Left lobe of liver (tissue), 2 donors: ENCODE measurements around the gene LY6G6C. TPM values are rescaled to one million over a fixed set of nuclear protein-coding genes. Genes with fewer than 3 reads are reported as not detected.

Experiments
- ATAC-seq: fragments of 200-7000 bp; cut with Tn5 transposase; one replicate; pipeline ENCODE4 v1.9.1; 2020; ENCODE audit warnings: mild to moderate bottlenecking, moderate library complexity
- DNase-seq: peaks from one replicate; pipeline ENCODE4 v3.0.0-alpha.2; 2020; ENCODE audit warnings: low spot score
- total RNA-seq: library from RNA; stranded (reverse); gene quantifications from one replicate; pipeline ENCODE4 v1.2.1, GENCODE V29; 2021
- donor health status: DM: no; HTN: no; CAD: no; lungs with moderate emphysema.
- donor health status: DM: no; HTN: yes; CAD: no.

The LY6G6C gene, protein sequence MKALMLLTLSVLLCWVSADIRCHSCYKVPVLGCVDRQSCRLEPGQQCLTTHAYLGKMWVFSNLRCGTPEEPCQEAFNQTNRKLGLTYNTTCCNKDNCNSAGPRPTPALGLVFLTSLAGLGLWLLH
- total RNA-seq = not detected

DNA sequence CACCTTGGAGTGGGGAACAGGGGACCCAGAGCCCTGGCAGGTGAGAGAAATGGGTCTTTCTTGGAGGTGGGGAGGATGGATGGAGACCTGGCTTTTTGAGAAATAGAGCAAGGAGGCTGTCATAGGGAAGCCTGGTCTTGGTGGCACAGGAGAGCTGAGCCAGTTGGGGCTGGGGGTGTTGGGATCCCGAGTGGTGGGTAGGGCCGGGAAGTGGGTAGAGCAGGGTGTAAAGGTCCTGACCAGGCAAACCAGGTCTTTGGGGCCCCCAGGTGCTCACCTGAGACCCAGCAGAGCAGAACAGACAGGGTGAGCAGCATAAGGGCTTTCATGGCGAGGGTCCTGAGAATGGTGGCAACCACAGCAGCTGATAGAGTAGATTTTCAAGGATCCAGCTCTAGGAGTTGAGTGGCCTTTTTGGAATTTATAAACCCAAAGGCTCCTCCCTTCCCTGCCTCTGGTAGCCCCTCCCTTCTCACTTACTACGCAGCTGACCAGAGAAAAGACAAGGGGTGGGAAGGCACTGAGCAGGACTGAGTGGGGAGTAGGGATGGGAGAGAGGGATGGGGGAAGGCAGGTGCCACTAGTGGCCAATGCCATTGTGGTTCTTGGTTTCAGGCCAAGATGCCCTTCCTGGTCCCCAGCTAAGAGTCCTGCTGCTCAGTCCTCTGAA, at the start of gene LY6G6C:
LY6G6C (minus strand) TSS at position 396 of the 670 bp plus-strand sequence; CDS start at position 329, 67 bp downstream.
- DNase-seq (no peak), ATAC-seq (no peak)

DNA sequence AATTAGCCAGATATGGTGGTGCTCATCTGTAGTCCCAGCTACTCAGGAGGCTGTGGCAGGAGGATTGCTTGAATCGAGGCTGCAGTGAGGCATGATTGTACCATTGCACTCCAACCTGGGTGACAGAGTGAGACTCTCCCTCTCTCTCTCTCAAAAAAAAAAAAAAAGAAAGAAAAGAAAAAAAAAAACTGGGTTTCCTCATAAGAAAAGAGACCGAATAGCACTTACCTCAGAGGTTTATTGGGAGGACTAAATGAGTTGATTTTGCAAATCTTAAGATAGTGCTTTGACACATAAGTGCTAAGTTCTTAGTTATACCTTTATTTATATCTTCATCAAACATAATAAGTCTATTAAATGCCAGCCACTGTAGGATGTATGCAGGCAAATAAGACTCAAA, 49.3 kb upstream of the LY6G6C start:
- ATAC-seq (no peak), DNase-seq (no peak)

DNA sequence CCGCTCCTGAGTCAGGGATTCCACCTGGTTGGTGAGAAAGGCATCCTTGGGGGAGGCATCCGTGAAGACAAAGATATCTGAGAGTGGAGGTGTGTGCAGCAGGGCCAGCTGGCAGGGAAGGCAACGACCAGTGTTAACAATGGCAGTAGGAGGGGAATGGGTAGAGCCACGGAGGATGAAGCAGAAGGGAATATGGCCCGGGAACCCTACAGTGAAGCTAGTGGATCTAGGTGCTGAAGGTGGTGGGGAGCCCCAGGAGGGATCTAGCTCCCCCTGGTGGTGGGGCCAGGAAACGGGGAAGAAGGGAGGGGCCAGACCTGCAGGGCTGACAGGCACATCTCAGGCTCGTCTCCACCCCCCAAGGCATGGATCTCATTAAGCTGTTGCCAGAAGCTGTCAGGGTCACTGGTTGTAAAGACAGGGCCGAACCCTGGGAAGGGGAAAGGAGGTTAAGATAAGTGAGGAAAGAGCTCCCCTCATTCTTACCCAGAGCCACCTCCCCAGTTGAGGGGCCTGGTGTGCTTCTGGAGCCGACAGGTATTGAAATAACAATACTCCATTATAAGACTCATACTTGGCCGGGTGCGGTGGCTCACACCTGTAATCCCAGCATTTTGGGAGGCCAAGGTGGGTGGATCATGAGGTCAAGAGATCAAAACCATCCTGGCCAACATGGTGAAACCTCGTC, 48.3 kb upstream of the LY6G6C start:
- DNase-seq (peak; percentile 87), ATAC-seq (peak; percentile 87)

DNA sequence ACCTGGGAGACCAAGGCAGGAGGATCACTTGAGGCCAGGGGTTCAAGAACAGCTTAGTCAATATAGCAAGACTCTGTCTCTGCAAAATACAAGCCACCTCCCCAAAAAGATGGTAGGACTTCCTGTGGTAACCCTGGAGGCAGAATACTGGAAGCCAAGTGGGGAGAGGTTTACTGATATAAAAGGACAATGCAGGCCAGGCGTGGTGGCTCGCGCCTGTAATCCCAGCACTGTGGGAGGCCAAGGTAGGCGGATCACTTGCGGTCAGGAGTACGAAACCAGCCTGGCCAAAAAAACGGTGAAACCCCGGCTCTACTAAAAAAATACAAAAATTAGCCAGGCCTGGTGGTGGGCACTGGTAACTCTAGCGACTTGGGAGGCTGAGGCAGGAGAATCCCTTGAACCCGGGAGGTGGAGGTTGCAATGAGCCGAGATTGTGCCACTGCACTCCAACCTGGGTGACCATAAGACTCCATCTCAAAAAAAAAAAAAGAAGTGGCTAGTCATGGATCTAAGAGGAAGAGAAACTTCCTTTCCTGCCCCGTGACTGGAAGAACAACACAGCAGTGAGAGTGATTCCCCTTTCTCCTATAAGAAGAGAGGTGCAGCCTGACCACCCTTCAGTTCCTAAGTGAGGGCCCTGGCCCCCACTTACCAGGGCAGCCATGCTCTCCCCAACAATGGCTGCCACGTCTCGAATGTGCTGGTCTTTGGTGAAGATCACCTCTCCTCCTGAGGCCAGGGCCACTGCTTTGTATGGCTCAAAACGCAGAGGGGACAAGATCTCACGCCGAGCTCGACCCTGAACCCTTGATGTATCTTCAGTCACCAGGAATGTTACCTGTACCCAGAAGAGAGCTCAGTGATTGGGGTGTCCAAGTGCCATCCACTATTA, 47.1 kb upstream of the LY6G6C start:
- no peak for ATAC-seq

DNA sequence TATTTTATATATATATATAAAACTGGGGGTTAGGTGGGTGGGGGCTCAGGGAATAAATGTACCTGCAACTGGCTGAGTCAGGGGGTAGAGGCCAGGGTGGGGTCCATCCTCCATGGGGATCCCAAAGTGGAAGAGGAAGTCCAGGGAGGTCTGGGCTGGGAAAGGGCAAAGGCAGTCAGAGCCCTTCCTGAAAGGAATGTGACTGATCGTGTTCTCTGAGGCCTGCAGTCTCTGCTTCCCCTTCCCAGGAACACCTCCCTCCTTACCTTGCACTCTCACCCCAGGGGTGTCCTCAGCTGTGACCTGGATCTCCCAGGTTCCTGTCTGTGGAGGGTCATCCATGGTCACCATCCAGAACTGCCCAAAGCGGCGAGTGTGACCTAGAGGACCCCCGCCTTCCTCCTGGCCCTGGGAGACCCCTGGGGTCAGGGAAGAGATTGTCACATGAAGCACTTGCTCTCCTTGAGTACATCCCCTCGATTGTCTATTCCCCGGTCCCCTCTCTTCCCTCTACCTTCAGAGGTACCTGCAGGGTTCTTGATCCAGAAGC, 45.6 kb upstream of the LY6G6C start:
- ATAC-seq (no peak), DNase-seq (no peak)

More for the DNA sequence above, 47.1 kb upstream of the LY6G6C start:
- DNase-seq = no peak

DNA sequence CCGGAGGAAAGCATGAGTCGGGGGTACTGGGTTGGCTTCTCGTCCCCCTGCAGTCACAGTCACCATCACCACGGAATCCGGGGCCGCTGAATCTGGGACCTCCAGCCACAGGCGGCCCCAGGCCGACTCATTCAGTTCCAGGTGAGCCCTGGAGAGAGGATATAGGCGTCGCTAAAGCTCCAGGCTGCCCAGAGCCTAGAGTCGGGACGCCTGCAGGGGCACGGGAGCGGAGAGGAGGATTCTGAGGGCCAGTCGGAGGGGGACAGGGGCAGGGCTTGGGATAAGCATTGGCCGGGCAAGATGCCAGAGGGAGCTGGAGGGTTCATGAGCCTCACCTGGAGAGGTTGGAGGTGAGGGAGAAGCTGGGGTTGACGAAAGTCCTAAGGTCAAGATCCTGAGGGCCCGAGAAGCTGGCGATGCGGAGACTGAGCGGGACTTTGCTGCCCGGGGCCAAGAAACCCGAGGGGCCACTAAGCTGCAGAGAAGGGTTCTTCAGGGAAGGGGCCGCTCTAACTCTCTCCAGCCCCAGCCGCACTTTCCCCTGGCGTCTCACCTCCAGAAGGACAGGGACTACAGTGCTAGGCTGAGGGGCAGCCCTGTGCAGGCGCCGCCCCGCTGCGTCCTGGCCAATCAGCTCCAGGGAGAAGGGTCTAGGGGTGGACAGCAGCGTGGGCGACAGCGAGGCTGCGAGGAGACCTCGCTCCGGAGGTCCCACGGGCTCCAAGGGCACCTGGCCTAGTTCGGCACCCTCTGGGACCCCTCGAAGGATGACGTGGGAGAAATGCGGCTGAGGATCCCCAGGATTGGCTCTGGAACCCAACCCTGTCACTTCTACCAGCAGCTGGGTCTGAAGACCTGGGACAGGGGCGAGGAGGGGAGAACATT, 44.6 kb upstream of the LY6G6C start:
- DNase-seq = no peak
- ATAC-seq = no peak

DNA sequence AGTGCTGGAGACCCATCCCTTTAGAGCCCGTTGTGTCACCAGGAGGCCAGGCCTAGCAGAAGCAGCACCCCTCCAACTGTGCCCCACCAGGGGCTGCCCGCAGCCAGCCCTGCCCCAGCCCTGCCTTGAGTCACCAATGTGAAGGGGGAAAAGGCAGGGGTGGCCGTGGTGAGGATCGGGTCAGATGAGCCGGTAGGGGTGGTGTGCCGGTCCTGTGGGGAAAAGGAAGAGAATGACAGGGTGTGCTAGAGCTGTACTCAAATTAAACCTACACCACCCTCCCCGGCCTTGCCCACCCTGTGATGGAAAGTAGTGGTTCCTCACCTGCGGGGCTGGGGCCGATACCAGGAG, 44.0 kb upstream of the LY6G6C start:
- DNase-seq = no peak

DNA sequence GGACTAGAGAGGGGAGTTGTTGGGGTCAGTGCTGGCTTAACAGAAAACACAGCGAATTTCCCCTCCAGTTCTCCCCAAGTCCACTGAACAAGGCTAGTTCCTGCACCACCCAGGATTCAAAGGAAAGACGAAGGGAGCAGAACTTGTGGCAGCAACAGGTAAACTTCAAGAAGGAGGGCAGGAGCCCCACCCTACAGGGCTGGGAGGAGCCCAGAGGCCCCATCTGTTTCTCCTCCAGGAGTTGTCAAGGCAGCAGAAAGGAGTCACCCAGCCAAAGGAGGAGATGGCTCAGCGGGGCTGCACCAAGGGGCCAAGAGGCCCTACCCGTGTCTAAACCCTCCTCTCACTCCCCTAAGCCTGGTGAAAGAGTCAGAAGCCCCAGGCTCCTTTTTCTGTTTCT, 42.7 kb upstream of the LY6G6C start:
- DNase-seq = no peak
- no peak for ATAC-seq

More for the DNA sequence above, 44.0 kb upstream of the LY6G6C start:
- ATAC-seq = no peak

DNA sequence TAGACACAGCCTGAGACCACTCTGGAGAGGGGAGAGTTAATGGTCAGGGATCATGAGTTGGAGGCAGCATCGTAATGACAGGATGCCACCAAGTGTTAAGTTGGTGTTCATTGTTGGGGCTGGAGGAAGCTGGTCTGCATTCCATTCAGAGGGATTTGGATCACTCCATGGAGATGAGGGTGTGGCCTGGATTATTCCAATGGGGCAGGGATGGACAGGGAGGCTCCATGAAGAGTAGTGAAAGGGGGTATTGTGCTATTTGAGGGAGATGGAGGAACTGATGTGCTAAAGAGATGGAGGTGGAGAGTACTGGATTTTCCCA, 42.0 kb upstream of the LY6G6C start:
- ATAC-seq (no peak), DNase-seq (no peak)

DNA sequence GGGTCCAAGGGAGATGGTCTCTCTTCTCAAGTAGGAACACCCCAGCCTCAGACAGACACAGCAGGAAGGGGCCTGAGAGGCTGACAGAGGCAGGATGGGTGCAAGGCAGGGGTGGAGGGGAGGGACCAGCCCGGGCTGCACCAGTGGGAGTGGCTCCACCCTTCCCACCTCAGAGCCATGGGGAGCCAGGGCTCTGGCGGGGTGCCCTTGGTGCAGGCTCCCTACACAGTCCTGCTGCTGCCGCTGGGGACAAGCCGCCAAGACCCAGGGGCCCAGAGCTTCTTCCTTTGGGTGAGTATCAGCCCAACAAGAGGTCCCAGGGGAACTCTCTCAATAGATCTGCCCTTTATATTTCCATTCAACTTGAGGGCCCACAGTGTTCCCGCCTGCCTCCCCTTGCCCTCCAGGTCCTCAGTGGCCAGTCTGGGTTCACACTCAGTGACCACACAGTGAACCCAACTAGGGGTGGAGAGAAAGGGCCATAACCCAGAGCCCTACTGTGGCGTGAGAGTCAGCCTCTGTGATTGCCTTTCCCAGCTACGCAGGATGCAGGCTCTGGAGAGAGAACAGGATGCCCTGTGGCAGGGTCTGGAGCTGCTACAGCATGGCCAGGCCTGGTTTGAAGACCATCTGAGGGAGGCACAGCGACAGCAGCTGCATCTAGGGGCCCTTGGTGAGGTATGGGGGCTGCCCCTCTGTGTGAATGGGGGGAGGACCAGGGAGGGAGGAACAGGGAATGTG, 41.5 kb upstream of the LY6G6C start:
- no peak for ATAC-seq
- DNase-seq = no peak

DNA sequence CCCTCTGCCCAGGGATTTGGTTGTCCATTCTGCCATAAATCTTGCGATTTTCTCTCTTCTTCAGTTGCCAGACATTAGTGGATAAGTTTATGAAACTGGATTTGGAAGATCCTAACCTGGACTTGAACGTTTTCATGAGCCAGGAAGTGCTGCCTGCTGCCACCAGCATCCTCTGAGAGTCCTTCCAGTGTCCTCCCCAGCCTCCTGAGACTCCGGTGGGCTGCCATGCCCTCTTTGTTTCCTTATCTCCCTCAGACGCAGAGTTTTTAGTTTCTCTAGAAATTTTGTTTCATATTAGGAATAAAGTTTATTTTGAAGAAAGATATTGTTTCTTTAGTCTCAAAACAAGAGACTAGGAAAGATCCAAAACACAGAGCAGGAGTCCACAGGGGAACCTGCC, 40.8 kb upstream of the LY6G6C start, which contains the start of gene SAPCD1:
SAPCD1 (plus strand) TSS at position 301 of the 400 bp plus-strand sequence. CDS start 399 bp downstream, outside the sequence.
- no peak for ATAC-seq
- DNase-seq = no peak

DNA sequence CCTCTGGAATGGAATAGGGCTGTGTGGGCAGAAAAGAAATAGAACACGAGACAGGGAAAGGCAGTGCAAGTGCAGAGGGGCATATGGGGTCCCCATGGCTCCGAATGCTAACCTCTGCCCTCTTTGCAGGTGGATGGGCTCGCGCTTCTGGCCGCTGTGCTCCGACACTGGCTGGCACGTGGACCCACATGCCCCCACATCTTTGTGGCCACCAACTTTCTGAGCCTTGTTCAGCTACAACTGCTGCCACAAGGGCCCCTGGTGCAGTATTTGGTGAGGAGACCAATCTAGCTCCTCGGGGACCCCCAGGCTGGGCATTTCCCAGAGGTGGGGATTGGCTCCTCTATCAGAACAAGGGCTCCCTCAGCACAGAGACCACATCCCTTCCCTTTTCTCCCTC, 39.8 kb upstream of the LY6G6C start:
- no peak for ATAC-seq
- no peak for DNase-seq

DNA sequence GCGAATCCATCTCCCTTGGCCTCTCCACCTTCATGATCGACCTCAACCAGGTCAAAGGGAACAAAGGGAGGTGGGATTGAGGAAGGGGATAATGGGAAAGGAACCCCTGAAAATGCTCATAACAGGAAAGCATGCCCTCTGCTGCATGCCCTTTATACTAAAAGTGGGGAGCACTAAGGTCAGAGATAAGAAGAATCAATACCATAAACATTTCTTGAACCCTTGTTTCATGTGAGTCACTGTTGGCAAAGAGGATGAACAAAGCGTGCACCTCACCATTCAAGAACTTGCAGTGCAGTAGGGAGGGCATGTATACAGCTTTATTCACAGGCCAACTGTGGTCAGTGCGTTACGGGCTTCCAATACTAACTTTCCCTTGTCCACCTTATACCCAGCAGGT, 39.2 kb upstream of the LY6G6C start:
- peak; percentile 29 for ATAC-seq
- DNase-seq = no peak

DNA sequence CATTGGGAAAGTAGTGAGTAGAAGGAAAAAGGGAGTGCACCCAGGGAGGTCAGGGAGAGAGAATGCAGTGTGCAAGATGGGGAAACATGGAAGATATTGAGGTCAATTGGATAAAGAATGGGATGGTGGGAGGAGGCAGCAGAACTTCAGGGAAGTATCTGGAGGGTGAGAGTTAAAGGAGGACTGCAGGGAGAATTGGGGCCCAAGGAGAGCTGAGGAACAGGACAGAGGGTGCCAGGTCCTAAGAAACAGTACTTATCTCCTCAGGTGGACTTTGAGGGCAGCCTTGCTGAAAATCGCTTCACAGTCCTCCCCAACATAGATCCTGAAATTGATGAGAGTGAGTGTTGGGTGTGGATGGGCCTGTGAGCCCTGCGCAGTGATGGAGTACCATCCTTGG, 36.7 kb upstream of the LY6G6C start:
- no peak for ATAC-seq
- DNase-seq = no peak

DNA sequence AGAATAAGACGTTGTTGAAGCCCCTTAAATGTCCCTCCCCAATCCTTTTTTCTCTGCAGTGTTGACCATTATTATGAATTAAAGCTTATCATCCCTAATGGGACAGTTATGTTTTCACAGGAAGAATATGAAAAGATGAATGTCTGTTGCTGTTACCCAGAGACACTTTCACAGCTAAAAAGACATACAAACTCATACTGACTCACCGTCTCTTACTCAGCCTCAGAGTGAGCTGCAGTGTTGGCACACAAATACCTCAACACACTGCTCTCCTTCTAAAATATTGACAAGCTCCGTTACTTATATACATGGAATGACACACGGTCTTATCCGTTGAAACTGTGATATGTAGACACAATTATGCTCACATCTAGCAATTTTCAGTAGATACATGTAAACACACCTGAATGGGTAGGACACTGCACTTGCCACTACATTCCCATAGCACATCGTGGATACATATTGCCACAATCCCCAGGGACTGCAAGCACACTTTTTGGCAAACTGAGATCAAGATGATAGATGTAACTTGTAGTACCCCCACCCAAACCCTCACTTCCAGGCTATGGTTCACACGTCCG, 31.3 kb upstream of the LY6G6C start:
- no peak for ATAC-seq
- no peak for DNase-seq

DNA sequence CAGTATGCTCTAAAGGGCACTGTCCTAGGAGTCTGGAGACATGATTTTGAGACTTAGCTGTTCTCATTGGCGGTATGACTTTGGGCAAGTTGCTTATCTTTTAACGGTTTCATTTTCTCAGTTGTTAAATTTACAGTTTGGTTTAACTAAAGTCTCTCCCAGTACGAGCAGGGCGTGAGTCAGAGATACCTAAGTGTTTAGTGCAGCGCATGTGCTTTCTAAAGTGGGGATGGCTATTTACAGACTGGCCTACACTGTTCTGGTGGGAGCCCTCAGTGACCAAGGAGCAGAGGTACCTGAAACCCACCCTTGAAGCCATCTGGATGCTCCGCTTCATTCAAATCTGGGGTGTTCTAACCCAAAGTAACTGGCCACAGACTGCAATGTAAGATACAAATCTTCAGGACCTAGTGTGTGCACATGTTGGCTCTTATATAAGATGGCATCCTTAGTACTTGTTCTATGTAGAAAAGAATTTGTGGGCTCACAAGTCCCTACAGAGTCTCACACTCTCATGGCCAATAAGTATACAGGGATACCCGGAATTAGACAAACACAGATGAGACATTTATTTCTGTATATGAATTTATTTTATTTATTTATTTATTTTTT, 29.0 kb upstream of the LY6G6C start:
- no peak for ATAC-seq
- DNase-seq = no peak

DNA sequence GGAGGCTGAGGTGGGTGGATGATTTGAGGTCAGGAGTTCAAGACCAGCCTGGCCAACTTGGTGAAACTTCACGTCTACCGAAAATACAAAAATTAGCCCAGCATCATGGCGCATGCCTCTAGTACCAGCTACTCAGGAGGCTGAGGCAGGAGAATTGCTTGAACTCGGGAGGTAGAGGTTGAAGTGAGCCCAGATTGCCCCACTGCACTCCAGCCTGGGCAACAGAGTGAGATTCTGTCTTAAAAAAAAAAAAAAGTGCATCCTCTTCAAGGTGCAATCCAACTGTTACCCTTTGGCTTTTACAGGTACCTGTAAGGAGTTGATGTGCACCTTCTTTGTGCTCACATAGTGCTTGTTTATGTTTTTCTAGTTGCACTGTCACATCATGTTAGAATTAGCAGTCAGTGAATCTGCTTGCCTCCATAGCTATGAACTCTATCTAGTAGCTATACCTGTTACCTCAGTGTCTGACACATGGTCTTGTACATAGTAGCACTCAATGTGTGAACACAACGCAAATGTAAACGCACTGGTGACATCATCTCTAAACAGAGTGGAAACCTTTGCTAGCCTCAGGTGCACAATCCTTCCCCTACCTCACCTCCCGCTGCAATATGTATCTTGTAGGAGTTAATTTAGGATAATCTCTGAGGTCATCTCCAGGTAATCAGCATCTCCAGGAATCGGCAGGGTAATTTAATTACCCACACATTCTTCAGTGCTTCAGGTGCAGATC, 27.9 kb upstream of the LY6G6C start:
- DNase-seq (no peak), ATAC-seq (no peak)

DNA sequence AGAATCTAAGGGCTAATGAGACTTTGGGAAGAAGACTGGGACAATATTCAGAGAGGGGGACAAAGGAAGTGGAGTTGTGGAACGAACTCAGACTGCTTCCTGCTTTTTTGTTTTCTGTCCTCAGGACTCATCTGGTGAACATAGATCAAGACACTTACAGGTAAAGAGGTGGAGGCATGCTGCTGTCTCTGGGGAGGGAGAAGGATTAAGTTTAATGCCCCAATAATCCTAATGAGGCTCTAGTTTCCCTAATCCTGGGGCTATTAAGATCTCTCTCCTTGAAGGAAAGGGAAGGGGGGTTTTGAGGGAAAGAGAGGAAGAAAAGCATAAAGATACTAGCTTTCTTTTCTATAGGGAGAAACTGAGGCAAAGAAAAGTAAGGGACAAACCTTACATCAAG, 22.9 kb upstream of the LY6G6C start:
- DNase-seq (no peak), ATAC-seq (no peak)
